Measurements from ENCODE around the gene PTCHD4. TPM values are rescaled to one million over a fixed set of nuclear protein-coding genes. Genes with fewer than 3 reads are reported as not detected.

PTCHD4 gene
- polyA plus RNA-seq, 6 donors from 2014 or later = not detected

DNA sequence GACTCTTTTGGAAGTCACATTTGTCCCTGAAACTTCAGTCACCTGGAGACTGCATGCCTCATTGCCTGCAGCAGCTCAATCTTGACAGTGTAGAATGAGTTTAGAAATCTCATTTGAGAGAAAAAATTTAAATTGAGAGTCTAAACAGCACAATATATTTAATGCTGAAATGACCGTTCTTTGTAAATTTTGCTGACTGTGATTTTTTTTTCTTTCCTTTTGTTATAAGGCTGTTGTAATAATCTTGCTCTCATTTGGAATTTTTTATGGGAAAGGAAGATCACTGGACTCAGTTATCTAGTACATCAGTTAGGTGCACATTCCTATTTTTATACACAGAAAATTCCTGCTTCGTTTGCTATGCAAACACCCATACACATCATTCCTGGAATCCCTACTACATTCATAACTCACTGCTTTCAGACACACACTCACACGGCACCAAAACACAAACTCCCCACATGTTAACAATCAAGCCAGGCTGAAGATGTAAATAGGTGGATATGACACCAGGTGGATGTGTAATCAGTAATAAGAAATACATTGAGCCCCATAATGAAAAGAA is 43.8 kb downstream of the PTCHD4 start:
- no peak overlapping the region for H3K27ac Mint-ChIP-seq
- H3K4me1 Mint-ChIP-seq = peaks cover 2 to 4% (median 4%) of the 10 kb centered on the region in 3 donors
- peaks cover 18 to 34% (median 25%) of the 10 kb centered on the region in 3 donors for H3K27me3 Mint-ChIP-seq
- peak overlapping the region in 1 of 8 donors; percentile 45 for H3K4me3 Mint-ChIP-seq
- H3K36me3 Mint-ChIP-seq = no peaks in the 10 kb centered on the region
- no peak for DNase-seq
- peaks cover 0 to 4% (median 0%) of the 10 kb centered on the region in 7 donors for H3K9me3 Mint-ChIP-seq
- ATAC-seq (ENCODE audit: low read depth in 2 of 2) = no peak

DNA sequence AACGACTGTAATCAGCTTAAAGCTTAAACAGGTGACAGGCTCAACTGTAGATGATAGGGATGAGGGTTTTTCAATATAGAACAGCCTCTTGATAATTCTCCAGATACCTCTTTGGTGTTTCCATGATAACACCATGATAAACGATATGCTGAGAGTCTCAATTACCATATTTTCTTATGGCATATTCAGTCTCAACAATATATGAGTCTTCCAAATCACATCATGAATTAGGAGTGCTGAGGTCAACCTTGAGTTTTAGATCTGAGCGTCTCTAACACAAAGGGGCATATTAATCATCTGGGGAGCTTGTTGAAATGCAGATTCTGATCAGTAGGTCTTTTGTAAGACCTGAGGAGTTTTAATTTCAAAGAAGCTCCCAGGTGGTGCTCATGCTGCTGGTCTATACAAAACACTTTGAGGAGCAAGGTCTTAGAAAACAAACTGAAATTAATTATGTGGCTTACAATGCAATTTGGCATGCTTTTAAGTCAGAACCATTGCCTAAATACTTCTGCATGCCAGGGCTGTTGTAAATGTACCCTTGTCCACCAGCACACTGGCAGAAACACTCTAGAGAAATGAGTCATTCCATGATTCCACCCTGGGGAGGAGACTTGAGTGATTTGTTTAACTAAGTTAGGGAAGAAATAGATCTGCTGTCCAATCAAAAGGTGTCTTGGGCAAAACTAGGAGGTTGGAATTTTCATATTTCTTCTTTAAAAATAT is 49.6 kb downstream of the PTCHD4 start:
- no peaks in the 10 kb centered on the region for H3K27me3 Mint-ChIP-seq
- no peak overlapping the region for H3K27ac Mint-ChIP-seq
- no peak for ATAC-seq (ENCODE audit: low read depth in 2 of 2)
- H3K9me3 Mint-ChIP-seq = peaks cover 0 to 4% (median 0%) of the 10 kb centered on the region in 7 donors
- H3K4me3 Mint-ChIP-seq = no peak overlapping the region
- no peak for DNase-seq
- no peaks in the 10 kb centered on the region for H3K4me1 Mint-ChIP-seq
- no peaks in the 10 kb centered on the region for H3K36me3 Mint-ChIP-seq

Measured in naive B cell (primary cell).